Measurements from ENCODE around the gene EN2. TPM values are rescaled to one million over a fixed set of nuclear protein-coding genes. Genes with fewer than 3 reads are reported as not detected.
"Not testable (repeated sequence)": the region's sequence is repeated elsewhere in the genome, so short reads cannot be mapped to it uniquely, and the experiment has no call there.

EN2 gene
- total and polyA plus RNA-seq, 7 experiments from 2014 or later, result not detected

DNA sequence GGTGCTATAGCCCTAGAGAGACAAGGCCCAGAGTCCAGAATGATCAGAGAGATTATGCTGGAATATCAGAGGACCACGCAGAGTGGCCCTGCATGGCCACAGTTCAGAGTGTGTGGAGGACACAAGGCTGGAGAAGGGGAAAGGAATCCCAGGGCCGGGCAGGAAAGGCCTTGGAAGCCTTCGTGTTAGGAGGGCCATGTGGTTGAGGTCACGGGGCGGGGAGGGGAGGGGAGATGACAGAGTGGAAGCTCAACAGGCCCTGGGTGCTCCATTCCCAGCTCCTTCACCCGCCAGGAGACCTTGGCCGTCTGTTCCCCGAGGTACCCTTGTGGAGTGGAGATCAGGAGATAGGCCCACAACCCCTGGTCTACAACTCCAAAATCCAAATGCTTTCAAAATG is 13.2 kb upstream of the EN2 start:
- Histone ChIP-seq H3K4me1 (ENCODE audit: control insufficient read depth in 2 of 2, insufficient read depth in 2 of 2, low read length in 2 of 2) (no peaks in the 10 kb centered on the region), H3K4me3 (ENCODE audit: low read length) (no peak overlapping the region), H3K36me3 (ENCODE audit: control insufficient read depth in 2 of 3, insufficient read depth in 3 of 3, low read length in 3 of 3) (no peaks in the 10 kb centered on the region), H3K27ac (ENCODE audit: low read depth, low read length) (no peak overlapping the region), H3K9me3 (ENCODE audit: control insufficient read depth in 2 of 3, low read length in 3 of 3) (no peaks in the 10 kb centered on the region), H3K27me3 (ENCODE audit: control insufficient read depth in 2 of 2, insufficient read depth in 2 of 2, low read length in 2 of 2) (no peaks in the 10 kb centered on the region)
- Mint-ChIP-seq H3K27ac (no peak overlapping the region), H3K27me3 (peaks cover 45 to 62% (median 48%) of the 10 kb centered on the region in 5 donors), H3K4me1 (peaks cover 0 to 13% (median 9%) of the 10 kb centered on the region in 7 donors), H3K36me3 (peaks cover 0 to 4% (median 0%) of the 10 kb centered on the region in 5 donors), H3K4me3 (no peak overlapping the region), H3K9me3 (no peaks in the 10 kb centered on the region)
- ChIA-PET POLR2A (no interaction called here), CTCF (interaction anchor here (1.0 kb wide), 1 partner anchor 9 kb away, joined by 3 read pairs; no protein-coding TSS in a partner anchor)
- intact Hi-C loops (cut with micrococcal nuclease), result no loop called here
- DNase-seq (no peak), ATAC-seq (no peak)

DNA sequence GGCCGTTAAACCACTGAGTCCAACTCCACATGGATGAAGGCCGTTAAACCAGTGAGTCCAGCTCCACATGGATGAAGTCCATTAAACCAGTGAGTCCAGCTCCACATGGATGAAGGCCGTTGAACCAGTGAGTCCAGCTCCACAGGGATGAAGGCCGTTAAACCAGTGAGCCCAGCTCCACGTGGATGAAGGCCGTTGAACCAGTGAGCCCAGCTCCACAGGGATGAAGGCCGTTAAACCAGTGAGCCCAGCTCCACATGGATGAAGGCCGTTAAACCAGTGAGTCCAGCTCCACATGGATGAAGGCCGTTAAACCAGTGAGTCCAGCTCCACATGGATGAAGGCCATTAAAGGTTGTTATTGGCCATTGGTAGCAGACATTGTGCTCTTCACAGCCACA is 12.3 kb upstream of the EN2 start:
- H3K36me3 Mint-ChIP-seq; POLR2A ChIA-PET; H3K27ac ChIP-seq (ENCODE audit: low read depth, low read length); H3K4me3 ChIP-seq (ENCODE audit: low read length); H3K27me3 ChIP-seq (ENCODE audit: control insufficient read depth in 2 of 2, insufficient read depth in 2 of 2, low read length in 2 of 2); H3K9me3 ChIP-seq (ENCODE audit: control insufficient read depth in 2 of 3, low read length in 3 of 3); DNase-seq; H3K4me3 Mint-ChIP-seq; intact Hi-C loops (cut with micrococcal nuclease); H3K27ac Mint-ChIP-seq; H3K36me3 ChIP-seq (ENCODE audit: control insufficient read depth in 2 of 3, insufficient read depth in 3 of 3, low read length in 3 of 3); CTCF ChIA-PET; H3K9me3 Mint-ChIP-seq; H3K4me1 ChIP-seq (ENCODE audit: control insufficient read depth in 2 of 2, insufficient read depth in 2 of 2, low read length in 2 of 2); ATAC-seq: not testable (repeated sequence)
- Mint-ChIP-seq H3K4me1 (peaks cover 0 to 13% (median 9%) of the 10 kb centered on the region in 7 donors), H3K27me3 (peaks cover 42 to 67% (median 46%) of the 10 kb centered on the region in 5 donors)

DNA sequence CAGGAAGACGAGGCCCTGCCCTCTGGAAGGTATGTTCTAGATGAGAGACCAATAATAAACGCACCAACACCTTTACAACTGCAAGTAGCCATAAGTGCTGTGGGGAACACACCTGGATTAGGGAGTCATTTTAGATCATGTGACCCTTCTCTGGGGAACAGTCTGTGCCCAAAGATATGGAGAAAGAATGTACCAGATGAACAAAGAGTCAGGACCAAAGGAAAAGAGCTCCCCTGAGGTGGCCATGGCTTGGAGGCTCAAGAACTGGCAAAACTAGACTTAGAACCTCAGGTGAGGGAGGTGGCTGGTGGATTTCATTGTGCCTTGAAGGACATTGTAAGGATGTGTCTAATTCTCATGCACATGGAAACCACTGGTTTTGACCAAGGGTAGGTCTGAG is 10.3 kb upstream of the EN2 start:
- H3K9me3 Mint-ChIP-seq, result peaks cover 0 to 3% (median 0%) of the 10 kb centered on the region in 11 donors
- peaks cover 0 to 20% (median 16%) of the 10 kb centered on the region in 7 donors for H3K4me1 Mint-ChIP-seq
- Histone ChIP-seq H3K9me3 (ENCODE audit: control insufficient read depth in 2 of 3, low read length in 3 of 3) (no peaks in the 10 kb centered on the region), H3K36me3 (ENCODE audit: control insufficient read depth in 2 of 3, insufficient read depth in 3 of 3, low read length in 3 of 3) (no peaks in the 10 kb centered on the region), H3K4me3 (ENCODE audit: low read length) (no peak overlapping the region), H3K27me3 (ENCODE audit: control insufficient read depth in 2 of 2, insufficient read depth in 2 of 2, low read length in 2 of 2) (no peaks in the 10 kb centered on the region), H3K4me1 (ENCODE audit: control insufficient read depth in 2 of 2, insufficient read depth in 2 of 2, low read length in 2 of 2) (no peaks in the 10 kb centered on the region), H3K27ac (ENCODE audit: low read depth, low read length) (no peak overlapping the region)
- H3K36me3 Mint-ChIP-seq, result peaks cover 0 to 4% (median 0%) of the 10 kb centered on the region in 5 donors
- peak overlapping the region in 5 of 10 donors; percentile 19 to 62 (median 26) for H3K4me3 Mint-ChIP-seq
- ChIA-PET CTCF (no interaction called here), POLR2A (no interaction called here)
- H3K27me3 Mint-ChIP-seq, result peaks cover 50 to 80% (median 60%) of the 10 kb centered on the region in 5 donors
- H3K27ac Mint-ChIP-seq, result peak overlapping the region in 1 of 9 donors; percentile 71
- DNase-seq (no peak), ATAC-seq (no peak)
- intact Hi-C loops (cut with micrococcal nuclease), result no loop called here

DNA sequence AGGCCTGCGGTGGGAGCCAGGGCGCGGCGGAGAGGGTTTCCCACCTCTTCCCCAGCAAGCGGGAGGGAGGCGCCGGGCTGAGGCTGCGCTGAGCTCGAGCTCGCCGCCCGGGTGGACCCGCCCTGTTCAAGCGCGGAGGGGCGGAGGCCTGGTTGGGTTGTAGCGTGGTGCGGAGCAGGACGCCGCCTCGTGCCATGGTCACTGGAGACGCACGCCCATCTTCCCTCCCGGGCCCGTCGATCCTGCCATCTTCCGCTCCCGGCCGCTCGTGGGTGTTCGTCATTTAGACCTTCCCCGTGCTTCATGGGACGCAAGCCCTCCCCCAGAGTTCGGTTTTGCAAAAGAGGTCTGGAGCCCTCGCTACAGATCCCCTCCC is 9.3 kb upstream of the EN2 start:
- Mint-ChIP-seq H3K9me3 (peaks cover 0 to 3% (median 0%) of the 10 kb centered on the region in 11 donors), H3K36me3 (peaks cover 0 to 7% (median 0%) of the 10 kb centered on the region in 5 donors), H3K27me3 (peaks cover 52 to 81% (median 61%) of the 10 kb centered on the region in 5 donors), H3K4me3 (peak overlapping the region in 1 of 10 donors; percentile 62), H3K4me1 (peaks cover 0 to 20% (median 16%) of the 10 kb centered on the region in 7 donors), H3K27ac (peak overlapping the region in 1 of 9 donors; percentile 71)
- H3K4me1 ChIP-seq (ENCODE audit: control insufficient read depth in 2 of 2, insufficient read depth in 2 of 2, low read length in 2 of 2), result no peaks in the 10 kb centered on the region
- H3K4me3 ChIP-seq (ENCODE audit: low read length), result no peak overlapping the region
- H3K36me3 ChIP-seq (ENCODE audit: control insufficient read depth in 2 of 3, insufficient read depth in 3 of 3, low read length in 3 of 3), result no peaks in the 10 kb centered on the region
- DNase-seq, result no peak
- CTCF ChIA-PET, result no interaction called here
- H3K9me3 ChIP-seq (ENCODE audit: control insufficient read depth in 2 of 3, low read length in 3 of 3), result no peaks in the 10 kb centered on the region
- no peaks in the 10 kb centered on the region for H3K27me3 ChIP-seq (ENCODE audit: control insufficient read depth in 2 of 2, insufficient read depth in 2 of 2, low read length in 2 of 2)
- POLR2A ChIA-PET, result no interaction called here
- ATAC-seq, result no peak
- intact Hi-C loops (cut with micrococcal nuclease), result no loop called here
- no peak overlapping the region for H3K27ac ChIP-seq (ENCODE audit: low read depth, low read length)

GRCh38 chr7:155449008-155449868 is 8.7 kb upstream of the EN2 start:
- Mint-ChIP-seq H3K27me3 (peaks cover 46 to 81% (median 62%) of the 10 kb centered on the region in 5 donors), H3K9me3 (peaks cover 0 to 3% (median 0%) of the 10 kb centered on the region in 11 donors), H3K27ac (peak overlapping the region in 1 of 9 donors; percentile 29), H3K4me1 (peaks cover 0 to 20% (median 16%) of the 10 kb centered on the region in 7 donors), H3K36me3 (peaks cover 0 to 7% (median 0%) of the 10 kb centered on the region in 5 donors), H3K4me3 (peak overlapping the region in 1 of 10 donors; percentile 62)
- Histone ChIP-seq H3K27ac (ENCODE audit: low read depth, low read length) (no peak overlapping the region), H3K4me3 (ENCODE audit: low read length) (no peak overlapping the region), H3K9me3 (ENCODE audit: control insufficient read depth in 2 of 3, low read length in 3 of 3) (no peaks in the 10 kb centered on the region), H3K27me3 (ENCODE audit: control insufficient read depth in 2 of 2, insufficient read depth in 2 of 2, low read length in 2 of 2) (no peaks in the 10 kb centered on the region), H3K4me1 (ENCODE audit: control insufficient read depth in 2 of 2, insufficient read depth in 2 of 2, low read length in 2 of 2) (no peaks in the 10 kb centered on the region), H3K36me3 (ENCODE audit: control insufficient read depth in 2 of 3, insufficient read depth in 3 of 3, low read length in 3 of 3) (no peaks in the 10 kb centered on the region)
- ChIA-PET POLR2A (no interaction called here), CTCF (no interaction called here)
- ATAC-seq (no peak), DNase-seq (no peak)
- intact Hi-C loops (cut with micrococcal nuclease), result no loop called here

- intact Hi-C loops (cut with micrococcal nuclease), result no loop called here
- Histone ChIP-seq H3K4me3 (ENCODE audit: low read length) (no peak overlapping the region), H3K4me1 (ENCODE audit: control insufficient read depth in 2 of 2, insufficient read depth in 2 of 2, low read length in 2 of 2) (no peaks in the 10 kb centered on the region), H3K36me3 (ENCODE audit: control insufficient read depth in 2 of 3, insufficient read depth in 3 of 3, low read length in 3 of 3) (no peaks in the 10 kb centered on the region), H3K27ac (ENCODE audit: low read depth, low read length) (no peak overlapping the region), H3K27me3 (ENCODE audit: control insufficient read depth in 2 of 2, insufficient read depth in 2 of 2, low read length in 2 of 2) (no peaks in the 10 kb centered on the region), H3K9me3 (ENCODE audit: control insufficient read depth in 2 of 3, low read length in 3 of 3) (no peaks in the 10 kb centered on the region)
- ATAC-seq (no peak), DNase-seq (no peak)
- Mint-ChIP-seq H3K4me3 (no peak overlapping the region), H3K27me3 (peaks cover 47 to 83% (median 63%) of the 10 kb centered on the region in 5 donors), H3K9me3 (peaks cover 0 to 3% (median 0%) of the 10 kb centered on the region in 11 donors), H3K27ac (no peak overlapping the region), H3K36me3 (peaks cover 0 to 7% (median 0%) of the 10 kb centered on the region in 5 donors), H3K4me1 (peaks cover 6 to 22% (median 19%) of the 10 kb centered on the region in 7 donors)
- ChIA-PET POLR2A (no interaction called here), CTCF (no interaction called here)
Measured at GRCh38 chr7:155449869-155450557, 7.9 kb upstream of the EN2 start.

All from naive thymus-derived CD4-positive, alpha-beta T cell (primary cell).